OCI-M2 (cell line): ENCODE data around the gene CDKAL1.

ENCODE experiments used
- DNase-seq: peaks from one replicate; lab custom pipeline; 2025; ENCODE audit not compliant: unreplicated experiment; lab: John Stamatoyannopoulos, UW

The CDKAL1 gene

GRCh38 chr6:20789162-20789561 lies 254.9 kb downstream of the CDKAL1 start:
- DNase-seq, result no peak

- DNase-seq, result no peak
Measured at GRCh38 chr6:20790032-20790791, 256.0 kb downstream of the CDKAL1 start.

GRCh38 chr6:20791074-20791473 lies 256.8 kb downstream of the CDKAL1 start:
- no peak for DNase-seq

GRCh38 chr6:20791944-20792343 lies 257.7 kb downstream of the CDKAL1 start:
- no peak for DNase-seq

GRCh38 chr6:20793174-20793573 lies 258.9 kb downstream of the CDKAL1 start:
- no peak for DNase-seq

- DNase-seq, result no peak
Measured at GRCh38 chr6:20797597-20797996, 263.3 kb downstream of the CDKAL1 start.

GRCh38 chr6:20800229-20800628 lies 266.0 kb downstream of the CDKAL1 start:
- no peak for DNase-seq

- DNase-seq, result no peak
Measured at GRCh38 chr6:20800653-20801052, 266.4 kb downstream of the CDKAL1 start.

- DNase-seq, result no peak
Measured at GRCh38 chr6:20801595-20801994, 267.3 kb downstream of the CDKAL1 start.

- DNase-seq, result no peak
Measured at GRCh38 chr6:20802596-20802995, 268.3 kb downstream of the CDKAL1 start.

- DNase-seq, result no peak
Measured at GRCh38 chr6:20805021-20805420, 270.8 kb downstream of the CDKAL1 start.

- no peak for DNase-seq
Measured at GRCh38 chr6:20806669-20807068, 272.4 kb downstream of the CDKAL1 start.

GRCh38 chr6:20808439-20808838 lies 274.2 kb downstream of the CDKAL1 start:
- no peak for DNase-seq

- DNase-seq, result no peak
Measured at GRCh38 chr6:20808924-20809323, 274.7 kb downstream of the CDKAL1 start.

GRCh38 chr6:20810727-20811108 lies 276.5 kb downstream of the CDKAL1 start:
- DNase-seq, result no peak

- no peak for DNase-seq
Measured at GRCh38 chr6:20811109-20811761, 277.0 kb downstream of the CDKAL1 start.

- DNase-seq, result no peak
Measured at GRCh38 chr6:20812776-20813175, 278.5 kb downstream of the CDKAL1 start.

- no peak for DNase-seq
Measured at GRCh38 chr6:20814494-20814893, 280.2 kb downstream of the CDKAL1 start.

- DNase-seq, result no peak
Measured at GRCh38 chr6:20816126-20816525, 281.9 kb downstream of the CDKAL1 start.

- DNase-seq, result no peak
Measured at GRCh38 chr6:20817806-20818320, 283.6 kb downstream of the CDKAL1 start.

- no peak for DNase-seq
Measured at GRCh38 chr6:20819774-20820400, 285.6 kb downstream of the CDKAL1 start.

- no peak for DNase-seq
Measured at GRCh38 chr6:20826378-20826777, 292.1 kb downstream of the CDKAL1 start.
